Activated T-helper 1 cell treated with anti-CD3 and anti-CD28 coated beads, Interleukin-2, amount 50 U/mL, for 16 hours (primary cell): ENCODE data around the gene QPCT.

Experiments used
- DNase-seq, 2 donors: peaks; one replicate each; pipeline ENCODE4 v3.0.0-alpha.2; 2020; ENCODE audit warnings: low read depth in 1 of 2, low spot score in 1 of 2

The QPCT gene

GRCh38 chr2:37324786-37325624, 19.4 kb upstream of the QPCT start, which contains the start of gene PRKD3:
Gene PRKD3, minus strand, starts transcription at chr2:37324833. Its CDS starts 8,309 bp downstream, at chr2:37316524.
- DNase-seq, result peak in 1 of 2 donors; percentile 40

GRCh38 chr2:37325625-37326071, 18.8 kb upstream of the QPCT start:
- DNase-seq, result no peak

GRCh38 chr2:37326285-37326684, 18.1 kb upstream of the QPCT start:
- DNase-seq, result no peak

GRCh38 chr2:37326866-37327634, 17.4 kb upstream of the QPCT start:
- DNase-seq, result no peak

- no peak for DNase-seq
These were observed 13.7 kb upstream of the QPCT start for GRCh38 chr2:37330681-37331080.

GRCh38 chr2:37332560-37332959, 11.9 kb upstream of the QPCT start:
- no peak for DNase-seq

- DNase-seq, result no peak
These were observed 11.2 kb upstream of the QPCT start for GRCh38 chr2:37333256-37333655.

GRCh38 chr2:37335604-37336003, 8.8 kb upstream of the QPCT start:
- DNase-seq, result no peak

- no peak for DNase-seq
These were observed 6.7 kb upstream of the QPCT start for GRCh38 chr2:37337620-37338280.

- no peak for DNase-seq
These were observed 5.5 kb upstream of the QPCT start for GRCh38 chr2:37338933-37339332.

- DNase-seq, result no peak
These were observed 3.8 kb upstream of the QPCT start for GRCh38 chr2:37340637-37341036.

GRCh38 chr2:37342591-37343220, 1.7 kb upstream of the QPCT start:
- no peak for DNase-seq

GRCh38 chr2:37343537-37344434, 644 bp upstream of the QPCT start:
- no peak for DNase-seq

GRCh38 chr2:37348155-37348554, 3.7 kb downstream of the QPCT start:
- no peak for DNase-seq

- DNase-seq, result no peak
These were observed 4.9 kb downstream of the QPCT start for GRCh38 chr2:37349231-37349860.

GRCh38 chr2:37350034-37350433, 5.6 kb downstream of the QPCT start:
- DNase-seq, result no peak

GRCh38 chr2:37354531-37354930, 10.1 kb downstream of the QPCT start:
- DNase-seq, result no peak

GRCh38 chr2:37355735-37356134, 11.3 kb downstream of the QPCT start:
- DNase-seq, result no peak

GRCh38 chr2:37356299-37356698, 11.9 kb downstream of the QPCT start:
- DNase-seq, result no peak

- DNase-seq, result no peak
These were observed 12.6 kb downstream of the QPCT start for GRCh38 chr2:37357069-37357468.
